Activated naive CD4-positive, alpha-beta T cell treated with anti-CD3 and anti-CD28 coated beads, Interleukin-2, amount 10 ng/mL, durations not matched to agents 7 days and 5 days (primary cell): ENCODE measurements around the gene FGFR2.
"Not testable (repeated sequence)": the region's sequence is repeated elsewhere in the genome, so short reads cannot be mapped to it uniquely, and the experiment has no call there.

Experiments
- CTCF ChIA-PET: fragments of 350-600 bp; sonication (Branson Sonifier 250); formaldehyde crosslinking; loops from one replicate; lab custom pipeline; 2021; ENCODE audit warnings: antibody characterized with exemption; lab: Charles Lee
- DNase-seq: peaks from one replicate; pipeline ENCODE4 v3.0.0-alpha.2; 2020
- H3K27ac Mint-ChIP-seq: one replicate; pipeline ENCODE4 v1.8.0; 2021; ENCODE audit warnings: mild to moderate bottlenecking, moderate library complexity, mixed read lengths
- H3K27me3 Mint-ChIP-seq: one replicate; pipeline ENCODE4 v1.8.0; 2021; ENCODE audit warnings: mild to moderate bottlenecking, mixed read lengths
- H3K36me3 Mint-ChIP-seq: one replicate; pipeline ENCODE4 v1.8.0; 2021; ENCODE audit warnings: mixed read lengths
- H3K4me1 Mint-ChIP-seq: one replicate; pipeline ENCODE4 v1.8.0; 2021; ENCODE audit warnings: mixed read lengths
- H3K4me3 Mint-ChIP-seq: one replicate; pipeline ENCODE4 v1.8.0; 2021; ENCODE audit warnings: mild to moderate bottlenecking, moderate library complexity, mixed read lengths
- H3K9me3 Mint-ChIP-seq: one replicate; pipeline ENCODE4 v1.8.0; 2021; ENCODE audit warnings: mixed read lengths

FGFR2 gene

DNA sequence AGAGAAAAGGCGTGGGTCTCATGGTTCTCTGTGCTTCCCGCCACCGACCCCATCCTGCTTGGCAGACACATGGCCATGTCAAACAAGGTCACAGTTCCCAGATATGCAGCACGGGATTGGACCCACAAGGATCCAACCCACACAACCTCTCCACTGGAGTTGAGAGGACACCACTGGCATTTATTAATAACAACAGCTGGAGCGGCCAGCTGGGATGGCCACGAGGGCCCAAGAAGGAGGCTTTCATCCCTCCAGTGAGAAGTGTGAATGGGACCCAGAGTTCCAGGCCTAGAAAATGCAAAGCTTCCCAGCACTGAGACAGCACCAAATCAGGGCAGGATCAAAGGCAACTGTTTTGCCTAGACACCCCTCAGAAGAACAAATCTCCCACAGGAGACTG is 31.5 kb downstream of the FGFR2 start:
- H3K36me3 Mint-ChIP-seq = no peaks in the 10 kb centered on the region
- no peaks in the 10 kb centered on the region for H3K27me3 Mint-ChIP-seq
- H3K27ac Mint-ChIP-seq = no peak overlapping the region
- DNase-seq = no peak
- CTCF ChIA-PET = no interaction called here
- no peaks in the 10 kb centered on the region for H3K4me1 Mint-ChIP-seq
- H3K9me3 Mint-ChIP-seq = no peaks in the 10 kb centered on the region
- H3K4me3 Mint-ChIP-seq = no peak overlapping the region

DNA sequence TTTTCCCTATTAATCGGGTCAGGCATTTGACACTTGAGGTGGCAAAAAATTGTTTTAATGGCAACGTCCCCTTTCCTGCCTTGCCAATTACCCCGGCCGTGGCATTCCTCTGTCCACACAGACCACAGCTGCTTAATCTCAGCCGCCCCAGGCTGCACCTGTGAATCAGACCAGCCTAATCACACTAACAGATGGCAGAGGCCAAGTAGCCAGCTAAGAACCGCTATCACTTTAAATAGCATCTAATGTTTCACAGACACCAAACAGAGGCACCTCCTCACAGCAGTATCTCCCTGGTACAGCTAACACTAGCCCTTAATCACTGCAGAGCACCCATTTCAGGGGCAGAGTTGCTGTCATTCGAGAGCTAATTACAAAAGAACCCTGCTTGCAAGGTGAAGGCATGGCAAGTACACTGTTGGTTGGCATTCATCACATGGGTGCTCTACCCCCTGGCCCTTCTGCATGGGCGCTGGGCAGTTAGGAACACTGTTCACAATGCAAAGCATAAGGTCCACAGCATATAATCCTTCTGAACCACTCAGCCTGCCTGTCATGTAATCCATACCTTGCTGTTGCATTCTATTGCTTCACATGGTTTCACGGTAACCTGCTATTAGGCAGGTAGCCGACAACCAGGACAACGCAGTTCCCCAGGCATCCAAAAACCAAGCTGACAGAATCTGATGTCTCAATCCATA is 38.8 kb downstream of the FGFR2 start:
- Mint-ChIP-seq H3K36me3 (no peaks in the 10 kb centered on the region), H3K9me3 (no peaks in the 10 kb centered on the region), H3K27ac (no peak overlapping the region), H3K27me3 (no peaks in the 10 kb centered on the region), H3K4me3 (no peak overlapping the region), H3K4me1 (no peaks in the 10 kb centered on the region)
- CTCF ChIA-PET = no interaction called here
- DNase-seq = no peak

- CTCF ChIA-PET = no interaction called here
- Mint-ChIP-seq H3K4me1 (no peaks in the 10 kb centered on the region), H3K27ac (no peak overlapping the region), H3K9me3 (no peaks in the 10 kb centered on the region), H3K4me3 (no peak overlapping the region), H3K36me3 (no peaks in the 10 kb centered on the region), H3K27me3 (no peaks in the 10 kb centered on the region)
- no peak for DNase-seq
Measured at GRCh38 chr10:121558238-121558637, 40.0 kb downstream of the FGFR2 start.

GRCh38 chr10:121556918-121557573 is 41.2 kb downstream of the FGFR2 start:
- no peaks in the 10 kb centered on the region for H3K4me1 Mint-ChIP-seq
- H3K27ac Mint-ChIP-seq = no peak overlapping the region
- H3K36me3 Mint-ChIP-seq = no peaks in the 10 kb centered on the region
- CTCF ChIA-PET = no interaction called here
- H3K4me3 Mint-ChIP-seq = no peak overlapping the region
- DNase-seq = no peak
- no peaks in the 10 kb centered on the region for H3K9me3 Mint-ChIP-seq
- no peaks in the 10 kb centered on the region for H3K27me3 Mint-ChIP-seq

- no peaks in the 10 kb centered on the region for H3K27me3 Mint-ChIP-seq
- no peak overlapping the region for H3K27ac Mint-ChIP-seq
- CTCF ChIA-PET = no interaction called here
- H3K4me3 Mint-ChIP-seq = no peak overlapping the region
- H3K36me3 Mint-ChIP-seq = no peaks in the 10 kb centered on the region
- no peaks in the 10 kb centered on the region for H3K9me3 Mint-ChIP-seq
- no peak for DNase-seq
- H3K4me1 Mint-ChIP-seq = no peaks in the 10 kb centered on the region
Measured at GRCh38 chr10:121556455-121556854, 41.8 kb downstream of the FGFR2 start.

DNA sequence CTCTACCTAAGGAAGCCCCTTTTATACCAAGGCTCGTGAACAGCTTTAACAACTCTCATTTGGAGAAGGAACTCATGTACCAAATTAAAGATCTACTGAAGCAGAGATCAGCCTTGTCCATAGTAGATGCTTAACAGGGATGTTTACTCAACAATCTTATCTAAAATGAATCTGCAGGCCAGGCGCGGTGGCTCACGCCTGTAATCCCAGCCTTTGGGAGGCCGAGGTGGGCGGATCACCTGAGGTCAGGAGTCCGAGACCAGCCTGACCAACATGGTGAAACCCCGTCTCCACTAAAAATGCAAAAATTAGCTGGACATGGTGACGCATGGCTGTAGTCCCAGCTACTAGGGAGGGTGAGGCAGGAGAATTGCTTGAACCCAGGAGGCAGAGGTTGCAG is 43.3 kb downstream of the FGFR2 start:
- H3K9me3 Mint-ChIP-seq, H3K4me1 Mint-ChIP-seq, H3K27ac Mint-ChIP-seq, H3K36me3 Mint-ChIP-seq, H3K4me3 Mint-ChIP-seq, CTCF ChIA-PET, H3K27me3 Mint-ChIP-seq, DNase-seq: not testable (repeated sequence)

DNA sequence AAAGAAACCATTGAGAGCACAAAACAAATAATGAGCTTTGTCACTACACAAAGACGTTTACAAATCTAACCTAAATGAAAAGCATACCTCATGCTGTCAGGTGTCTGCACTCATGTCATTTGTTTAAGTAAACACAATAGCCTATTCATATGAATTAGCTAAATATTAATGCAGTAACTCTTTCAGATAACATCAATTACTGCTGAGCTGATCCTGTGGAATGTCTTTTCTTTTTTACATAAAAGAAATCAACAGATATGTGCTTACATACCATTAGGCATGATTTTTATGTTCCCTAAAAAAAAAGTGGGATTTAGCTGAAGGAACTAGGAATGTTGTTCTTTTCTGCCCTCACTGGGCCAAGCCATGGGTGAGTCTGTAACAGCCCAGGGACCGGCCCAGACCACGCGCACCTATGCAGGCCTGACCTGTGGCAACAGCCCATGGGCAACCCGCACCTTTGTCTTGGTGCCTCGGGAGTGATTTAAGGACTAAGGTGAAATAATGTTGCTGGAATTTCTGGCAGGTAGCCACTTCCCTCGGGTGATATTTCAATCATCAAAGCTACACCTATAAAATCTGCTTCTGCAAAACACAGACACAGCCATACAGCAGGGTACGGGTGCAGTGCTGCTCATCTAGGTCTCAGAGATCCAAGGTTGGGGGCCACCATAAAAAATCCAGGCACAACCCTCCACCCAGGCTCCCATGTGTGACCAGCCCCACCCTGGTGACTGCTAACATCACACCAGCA is 44.6 kb downstream of the FGFR2 start:
- CTCF ChIA-PET = interaction anchor here (0.6 kb wide), 1 partner anchor 46 kb away, joined by 4 read pairs; no protein-coding TSS in a partner anchor
- DNase-seq = no peak
- no peak overlapping the region for H3K4me3 Mint-ChIP-seq
- H3K27me3 Mint-ChIP-seq = no peaks in the 10 kb centered on the region
- no peaks in the 10 kb centered on the region for H3K4me1 Mint-ChIP-seq
- peaks cover 3% of the 10 kb centered on the region for H3K9me3 Mint-ChIP-seq
- H3K27ac Mint-ChIP-seq = no peak overlapping the region
- H3K36me3 Mint-ChIP-seq = no peaks in the 10 kb centered on the region

DNA sequence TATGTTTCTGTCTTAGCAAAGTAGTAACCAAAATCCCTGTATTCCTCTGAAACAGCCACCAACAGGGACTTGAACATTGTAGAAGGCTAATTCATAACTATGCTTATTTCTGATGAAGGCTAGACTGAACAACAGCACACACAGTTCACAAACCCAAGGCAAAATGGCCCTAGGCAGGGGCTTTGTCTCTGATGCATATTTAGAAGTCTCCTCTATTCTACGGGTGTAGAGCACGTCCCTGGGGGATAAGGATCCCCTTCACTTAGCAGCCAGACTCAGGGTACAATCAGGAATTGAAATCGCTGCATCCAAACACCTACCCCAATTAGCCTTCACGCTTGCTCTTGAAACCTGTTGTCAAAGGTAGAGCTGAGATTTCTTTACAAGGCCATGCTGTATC is 45.5 kb downstream of the FGFR2 start:
- DNase-seq = no peak
- Mint-ChIP-seq H3K36me3 (no peaks in the 10 kb centered on the region), H3K4me3 (no peak overlapping the region), H3K9me3 (peaks cover 3% of the 10 kb centered on the region), H3K27me3 (no peaks in the 10 kb centered on the region), H3K4me1 (no peaks in the 10 kb centered on the region), H3K27ac (no peak overlapping the region)
- CTCF ChIA-PET = no interaction called here

DNA sequence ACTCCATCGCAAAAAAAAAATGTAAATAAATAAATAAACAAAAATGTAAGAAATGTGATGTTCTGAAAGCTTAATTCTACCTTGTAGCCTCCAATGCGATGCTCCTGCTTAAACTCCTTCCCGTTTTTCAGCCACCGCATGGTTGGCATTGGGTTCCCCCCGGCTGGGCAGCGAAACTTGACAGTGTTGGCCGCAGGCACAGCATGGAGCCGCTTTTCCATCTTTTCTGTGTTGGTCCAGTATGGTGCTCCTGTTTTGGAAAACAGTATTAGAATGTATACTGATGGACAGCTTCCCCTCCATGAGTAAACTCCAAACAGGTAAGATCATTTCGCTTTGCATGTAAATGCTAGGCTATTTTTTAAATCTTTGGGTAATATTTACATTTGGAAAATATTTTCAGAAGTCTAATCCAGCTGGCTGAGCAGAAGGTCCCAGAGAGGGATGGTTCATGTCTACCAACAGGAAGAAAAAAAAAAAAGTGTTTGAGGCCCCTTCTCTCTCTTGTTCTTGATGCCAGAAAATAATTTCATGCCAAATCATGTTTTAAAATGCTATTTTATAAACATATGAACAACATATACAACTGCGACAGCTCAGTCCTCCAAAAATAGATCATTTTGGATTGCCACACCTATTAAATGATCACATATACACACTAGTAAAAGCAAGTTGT is 46.9 kb downstream of the FGFR2 start:
- Mint-ChIP-seq H3K4me3 (no peak overlapping the region), H3K27me3 (no peaks in the 10 kb centered on the region)
- CTCF ChIA-PET = no interaction called here

DNA sequence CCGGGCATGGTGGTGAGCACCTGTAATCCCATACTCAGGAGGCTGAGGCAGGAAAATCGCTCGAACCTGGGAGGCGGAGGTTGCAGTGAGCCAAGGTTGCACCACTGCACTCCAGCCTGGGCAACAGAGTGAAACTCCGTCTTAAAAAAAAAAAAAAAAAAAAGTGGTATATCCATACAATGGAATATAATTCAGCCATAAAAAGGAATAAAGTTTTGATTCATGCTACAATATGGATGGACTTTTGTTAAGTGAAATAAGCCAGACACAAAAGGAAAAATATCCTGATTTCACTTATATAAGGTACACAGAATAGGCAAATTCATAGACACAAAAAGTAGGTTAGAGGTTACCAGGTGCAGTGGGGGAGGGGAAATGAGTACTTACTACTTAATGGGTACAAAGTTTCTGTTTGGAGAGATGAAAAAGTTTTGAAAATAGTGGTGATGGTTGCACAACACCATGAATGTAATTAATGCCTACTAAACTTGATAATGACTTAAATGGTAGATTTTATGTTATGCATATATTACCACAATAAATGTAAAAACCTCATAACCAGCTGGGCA is 53.9 kb downstream of the FGFR2 start:
- Mint-ChIP-seq H3K27me3 (no peaks in the 10 kb centered on the region), H3K9me3 (peaks cover 4% of the 10 kb centered on the region), H3K4me1 (no peaks in the 10 kb centered on the region), H3K36me3 (no peaks in the 10 kb centered on the region), H3K4me3 (no peak overlapping the region), H3K27ac (no peak overlapping the region)
- no peak for DNase-seq
- CTCF ChIA-PET = no interaction called here

More for the DNA sequence above, 46.9 kb downstream of the FGFR2 start:
- peaks cover 3% of the 10 kb centered on the region for H3K9me3 Mint-ChIP-seq
- H3K4me1 Mint-ChIP-seq = no peaks in the 10 kb centered on the region
- H3K36me3 Mint-ChIP-seq = no peaks in the 10 kb centered on the region
- DNase-seq = no peak
- H3K27ac Mint-ChIP-seq = no peak overlapping the region

DNA sequence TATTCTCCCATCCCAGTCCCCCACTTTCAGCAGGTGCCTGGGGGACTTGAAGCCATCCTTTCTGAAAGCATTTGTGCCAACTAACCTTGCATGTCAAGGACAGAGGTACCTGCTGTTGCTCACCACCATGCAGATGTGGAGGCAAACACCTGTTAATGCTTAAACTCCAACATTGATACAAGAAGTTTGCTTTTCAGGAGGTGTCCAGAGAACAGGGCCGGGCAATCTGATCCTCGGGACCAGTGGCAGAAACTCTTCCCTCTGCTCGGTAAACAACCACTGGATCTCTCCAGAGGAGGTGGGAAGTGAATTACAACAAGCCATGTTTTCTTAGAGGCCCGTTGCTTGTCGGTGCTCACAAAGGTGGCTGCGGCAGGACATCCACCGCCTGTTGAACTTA is 54.7 kb downstream of the FGFR2 start:
- no peak overlapping the region for H3K4me3 Mint-ChIP-seq
- CTCF ChIA-PET = no interaction called here
- DNase-seq = no peak
- H3K9me3 Mint-ChIP-seq = peaks cover 5% of the 10 kb centered on the region
- H3K36me3 Mint-ChIP-seq = no peaks in the 10 kb centered on the region
- H3K27me3 Mint-ChIP-seq = no peaks in the 10 kb centered on the region
- H3K27ac Mint-ChIP-seq = no peak overlapping the region
- no peaks in the 10 kb centered on the region for H3K4me1 Mint-ChIP-seq

- no peak overlapping the region for H3K4me3 Mint-ChIP-seq
- no peaks in the 10 kb centered on the region for H3K36me3 Mint-ChIP-seq
- no peaks in the 10 kb centered on the region for H3K4me1 Mint-ChIP-seq
- CTCF ChIA-PET = no interaction called here
- no peak overlapping the region for H3K27ac Mint-ChIP-seq
- H3K9me3 Mint-ChIP-seq = peaks cover 5% of the 10 kb centered on the region
- DNase-seq = no peak
- H3K27me3 Mint-ChIP-seq = no peaks in the 10 kb centered on the region
Measured at GRCh38 chr10:121541450-121542120, 56.7 kb downstream of the FGFR2 start.

DNA sequence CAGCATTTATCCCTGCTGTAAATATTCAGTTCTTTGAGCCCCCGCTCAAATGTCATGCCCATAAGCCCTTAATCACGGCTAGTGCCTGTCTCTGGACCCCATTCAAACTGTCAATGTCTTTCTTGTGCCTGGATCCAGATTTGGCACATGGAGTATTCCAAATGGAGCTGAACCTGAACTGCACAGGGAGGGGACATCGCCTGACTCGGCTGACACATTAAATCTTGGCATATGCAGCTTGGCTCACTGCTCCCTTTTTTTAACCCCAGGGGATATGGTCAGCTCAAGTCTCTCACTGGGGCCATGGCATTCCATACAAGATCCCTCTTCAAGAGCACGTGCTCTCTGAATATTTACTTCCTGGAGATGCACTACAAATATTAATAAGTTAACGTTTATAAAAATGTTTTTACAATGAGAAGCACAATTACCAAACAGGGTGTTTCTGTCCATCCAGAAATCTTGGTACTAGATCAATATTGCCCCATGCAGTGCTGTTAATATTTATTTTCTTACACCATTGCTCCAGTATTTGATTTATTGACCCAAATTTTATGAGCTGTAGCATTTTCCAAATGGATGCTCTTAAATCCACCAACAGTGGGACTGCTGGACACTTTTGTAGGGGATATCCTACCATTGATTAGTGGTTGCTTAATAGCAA is 57.4 kb downstream of the FGFR2 start:
- Mint-ChIP-seq H3K27ac (no peak overlapping the region), H3K4me1 (no peaks in the 10 kb centered on the region), H3K27me3 (no peaks in the 10 kb centered on the region), H3K4me3 (no peak overlapping the region), H3K9me3 (peaks cover 5% of the 10 kb centered on the region), H3K36me3 (no peaks in the 10 kb centered on the region)
- no peak for DNase-seq
- CTCF ChIA-PET = no interaction called here
